ENCODE results near the gene NAGPA.

NAGPA gene

GRCh38 chr16:5027575-5028235 lies 6.0 kb downstream of the NAGPA start:
- no peak for DNase-seq

GRCh38 chr16:5027086-5027485 lies 6.6 kb downstream of the NAGPA start:
- no peak for DNase-seq

- no peak for DNase-seq
Observed at GRCh38 chr16:5026664-5027063, 7.1 kb downstream of the NAGPA start.

- DNase-seq: no peak
Observed at GRCh38 chr16:5025171-5025632, 8.5 kb downstream of the NAGPA start.

GRCh38 chr16:5024632-5025031 lies 9.1 kb downstream of the NAGPA start:
- no peak for DNase-seq

- DNase-seq: no peak
Observed at GRCh38 chr16:5022521-5022920, 11.2 kb downstream of the NAGPA start.

- DNase-seq: no peak
Observed at GRCh38 chr16:5020551-5020950, 13.2 kb downstream of the NAGPA start.

GRCh38 chr16:5019775-5020174 lies 14.0 kb downstream of the NAGPA start:
- DNase-seq: no peak

GRCh38 chr16:5018793-5019192 lies 14.9 kb downstream of the NAGPA start:
- no peak for DNase-seq

GRCh38 chr16:5017678-5017969 lies 16.1 kb downstream of the NAGPA start:
- no peak for DNase-seq

GRCh38 chr16:5016967-5017677 lies 16.6 kb downstream of the NAGPA start:
- DNase-seq: no peak

- no peak for DNase-seq
Observed at GRCh38 chr16:5015887-5016286, 17.8 kb downstream of the NAGPA start.

- no peak for DNase-seq
Observed at GRCh38 chr16:5015351-5015750, 18.4 kb downstream of the NAGPA start.

- no peak for DNase-seq
Observed at GRCh38 chr16:5012887-5013286, 20.8 kb downstream of the NAGPA start.

- no peak for DNase-seq
Observed at GRCh38 chr16:5011637-5012036, 22.1 kb downstream of the NAGPA start.

GRCh38 chr16:5010576-5011329 lies 23.0 kb downstream of the NAGPA start:
- DNase-seq: no peak

GRCh38 chr16:5008311-5008731 lies 25.4 kb downstream of the NAGPA start:
- no peak for DNase-seq

- DNase-seq: no peak
Observed at GRCh38 chr16:5007256-5007655, 26.5 kb downstream of the NAGPA start.

GRCh38 chr16:5006348-5007193 lies 27.2 kb downstream of the NAGPA start:
- DNase-seq: no peak

GRCh38 chr16:5005916-5006315 lies 27.8 kb downstream of the NAGPA start:
- DNase-seq: no peak

- no peak for DNase-seq
Observed at GRCh38 chr16:5004311-5004710, 29.4 kb downstream of the NAGPA start.

- DNase-seq: no peak
Observed at GRCh38 chr16:5003828-5004227, 29.9 kb downstream of the NAGPA start.

GRCh38 chr16:5003211-5003610 lies 30.5 kb downstream of the NAGPA start:
- DNase-seq: no peak

All from fibroblast of skin of scalp (primary cell).